Fibroblast of villous mesenchyme (primary cell): Measurements from ENCODE around the gene LRRIQ1. TPM values are rescaled to one million over a fixed set of nuclear protein-coding genes. Genes with fewer than 3 reads are reported as not detected.
"Not testable (repeated sequence)": the region's sequence is repeated elsewhere in the genome, so short reads cannot be mapped to it uniquely, and the experiment has no call there.

Source experiments
- DNase-seq: peaks from one replicate; pipeline ENCODE4 v3.0.0-alpha.2; 2010; ENCODE audit warnings: low read depth
- H3K4me3 ChIP-seq: 2 replicates; pipeline ENCODE4 v1.5.1; 2011; ENCODE audit warnings: low read depth, mild to moderate bottlenecking, low read length
- total RNA-seq: library from RNA; depleted of rRNA; stranded (reverse); fragments of >200 nt; gene quantifications from 2 replicates; pipeline ENCODE4 v1.2.3, GENCODE V29; 2012
- TF ChIP-seq, protein P1 (sequence below): IDR thresholded peaks from 2 replicates; pipeline ENCODE4 v1.5.1; 2012; ENCODE audit warnings: low read depth, mild to moderate bottlenecking, low read length; ENCODE audit not compliant: insufficient read depth

The LRRIQ1 gene
- total RNA-seq, 1 donor = under 0.01 TPM

DNA sequence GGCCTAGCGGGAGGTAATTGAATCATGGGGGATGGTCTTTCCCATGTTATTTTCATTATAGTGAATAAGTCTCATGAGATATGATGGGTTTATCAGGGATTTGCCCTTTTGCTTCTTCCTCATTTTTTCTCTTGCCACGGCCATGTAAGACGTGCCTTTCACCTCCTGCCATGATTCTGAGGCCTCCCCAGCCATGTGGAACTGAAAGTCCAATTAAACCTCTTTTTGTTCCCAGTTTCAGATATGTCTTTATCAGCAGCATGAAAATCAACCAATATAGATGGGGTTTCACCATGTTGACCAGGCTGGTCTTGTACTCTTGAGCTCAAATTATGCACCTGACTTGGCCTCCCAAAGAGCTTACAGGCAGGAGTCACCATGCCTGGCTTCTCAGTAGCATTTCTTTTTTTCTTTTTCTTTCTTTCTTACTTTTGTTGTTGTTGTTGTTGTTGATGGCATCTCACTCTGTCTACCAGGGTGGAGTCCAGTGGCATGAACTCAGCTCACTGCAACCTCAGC, 33.3 kb upstream of the LRRIQ1 start:
- DNase-seq = no peak
- no peak overlapping the region for H3K4me3 ChIP-seq
- TF ChIP-seq, protein P1, sequence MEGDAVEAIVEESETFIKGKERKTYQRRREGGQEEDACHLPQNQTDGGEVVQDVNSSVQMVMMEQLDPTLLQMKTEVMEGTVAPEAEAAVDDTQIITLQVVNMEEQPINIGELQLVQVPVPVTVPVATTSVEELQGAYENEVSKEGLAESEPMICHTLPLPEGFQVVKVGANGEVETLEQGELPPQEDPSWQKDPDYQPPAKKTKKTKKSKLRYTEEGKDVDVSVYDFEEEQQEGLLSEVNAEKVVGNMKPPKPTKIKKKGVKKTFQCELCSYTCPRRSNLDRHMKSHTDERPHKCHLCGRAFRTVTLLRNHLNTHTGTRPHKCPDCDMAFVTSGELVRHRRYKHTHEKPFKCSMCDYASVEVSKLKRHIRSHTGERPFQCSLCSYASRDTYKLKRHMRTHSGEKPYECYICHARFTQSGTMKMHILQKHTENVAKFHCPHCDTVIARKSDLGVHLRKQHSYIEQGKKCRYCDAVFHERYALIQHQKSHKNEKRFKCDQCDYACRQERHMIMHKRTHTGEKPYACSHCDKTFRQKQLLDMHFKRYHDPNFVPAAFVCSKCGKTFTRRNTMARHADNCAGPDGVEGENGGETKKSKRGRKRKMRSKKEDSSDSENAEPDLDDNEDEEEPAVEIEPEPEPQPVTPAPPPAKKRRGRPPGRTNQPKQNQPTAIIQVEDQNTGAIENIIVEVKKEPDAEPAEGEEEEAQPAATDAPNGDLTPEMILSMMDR = no peak

DNA sequence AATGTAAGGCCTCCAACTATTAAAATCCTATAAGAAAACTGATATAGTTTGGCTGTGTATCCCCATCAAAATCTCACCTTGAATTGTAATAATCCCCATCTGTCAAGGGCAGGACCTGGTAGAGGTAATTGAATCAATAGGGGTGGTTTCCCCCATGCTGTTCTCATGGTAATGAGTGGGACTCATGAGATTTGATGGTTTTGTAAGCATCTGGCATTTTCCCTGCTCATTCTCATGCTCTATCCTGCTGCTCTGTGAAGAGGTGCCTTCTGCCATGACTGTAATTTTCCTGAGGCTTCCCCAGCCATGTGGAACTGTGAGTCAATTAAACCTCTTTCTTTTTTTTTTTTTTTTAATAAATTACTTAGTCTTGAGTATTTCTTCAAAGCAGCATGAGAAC, 31.9 kb upstream of the LRRIQ1 start:
- no peak overlapping the region for H3K4me3 ChIP-seq
- TF ChIP-seq, protein P1 = no peak
- no peak for DNase-seq

DNA sequence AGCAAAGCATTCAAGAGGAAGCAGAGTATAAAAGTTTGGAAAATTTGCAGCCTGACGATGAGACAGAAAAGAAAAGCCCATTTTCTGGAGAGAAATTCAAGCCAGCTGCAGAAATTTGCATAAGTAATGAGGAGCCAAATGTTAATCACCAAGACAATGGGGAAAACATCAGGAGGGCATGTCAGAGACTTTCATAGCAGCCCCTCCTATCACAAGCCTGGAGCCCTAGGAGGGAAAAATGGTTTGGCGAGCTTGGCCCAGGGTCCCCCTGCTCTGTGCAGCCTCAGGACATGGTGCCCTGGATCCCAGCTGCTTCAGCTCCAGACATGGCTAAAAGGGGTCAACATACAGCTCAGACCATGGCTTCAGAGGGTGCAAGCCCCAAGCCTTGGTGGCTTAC, 31.1 kb upstream of the LRRIQ1 start:
- H3K4me3 ChIP-seq, DNase-seq: not testable (repeated sequence)

DNA sequence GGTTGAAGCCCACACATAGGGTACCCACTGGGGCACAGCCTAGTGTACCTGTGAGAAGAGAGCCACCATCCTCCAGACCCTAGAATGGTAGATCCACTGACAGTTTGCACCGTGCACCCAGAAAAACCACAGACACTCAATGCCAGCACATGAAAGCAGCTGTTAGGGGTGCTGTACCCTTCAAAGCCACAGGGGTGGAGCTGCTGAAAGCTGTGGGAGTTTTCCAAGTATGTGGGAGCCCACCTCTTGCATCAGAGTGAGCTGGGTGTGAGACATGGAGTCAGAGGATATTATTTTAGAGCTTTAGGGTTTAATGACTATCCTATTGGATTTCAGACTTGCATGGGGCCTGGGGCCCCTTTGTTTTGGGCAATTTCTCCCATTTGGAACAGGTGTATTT, 30.5 kb upstream of the LRRIQ1 start:
- H3K4me3 ChIP-seq = no peak overlapping the region
- no peak for DNase-seq
- TF ChIP-seq, protein P1 = no peak

DNA sequence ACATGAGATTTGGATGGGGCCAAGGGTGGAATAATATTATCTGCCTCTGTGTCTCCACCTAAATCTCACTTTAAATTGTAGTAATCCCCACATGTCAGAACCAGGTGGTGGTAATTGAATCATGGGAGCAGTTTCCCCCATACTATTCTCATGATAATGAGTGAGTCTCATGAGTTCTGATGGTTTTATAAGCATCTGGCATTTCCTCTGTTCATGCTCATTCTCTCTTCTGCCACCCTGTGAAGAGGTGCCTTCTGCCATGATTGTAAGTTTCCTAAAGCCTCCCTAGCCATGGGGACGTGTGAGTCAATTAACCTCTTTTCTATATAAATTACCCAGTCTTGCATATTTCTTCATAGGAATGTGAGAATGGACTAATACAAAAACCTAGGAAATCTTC, 29.9 kb upstream of the LRRIQ1 start:
- TF ChIP-seq, protein P1 = no peak
- H3K4me3 ChIP-seq = no peak overlapping the region
- DNase-seq = no peak

DNA sequence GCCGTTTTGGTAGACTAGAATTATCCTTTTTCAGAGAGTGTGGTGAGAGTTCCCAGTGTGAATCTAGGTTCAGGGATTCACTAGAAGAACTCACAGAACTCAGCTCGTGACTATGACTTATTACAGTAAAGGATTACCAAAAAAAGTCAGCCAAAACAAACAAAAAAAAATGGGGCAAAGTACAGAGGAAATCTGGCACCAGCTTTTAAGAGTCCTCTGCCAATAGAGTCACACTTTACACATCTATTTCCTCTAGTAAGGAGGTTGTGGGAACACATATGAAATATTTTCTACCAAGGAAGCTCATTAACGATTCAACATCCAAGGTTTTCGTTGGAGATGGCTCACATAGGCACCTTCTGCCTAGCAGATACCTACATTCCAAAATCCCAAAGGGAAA, 28.3 kb upstream of the LRRIQ1 start:
- H3K4me3 ChIP-seq = no peak overlapping the region
- TF ChIP-seq, protein P1 = no peak
- no peak for DNase-seq

DNA sequence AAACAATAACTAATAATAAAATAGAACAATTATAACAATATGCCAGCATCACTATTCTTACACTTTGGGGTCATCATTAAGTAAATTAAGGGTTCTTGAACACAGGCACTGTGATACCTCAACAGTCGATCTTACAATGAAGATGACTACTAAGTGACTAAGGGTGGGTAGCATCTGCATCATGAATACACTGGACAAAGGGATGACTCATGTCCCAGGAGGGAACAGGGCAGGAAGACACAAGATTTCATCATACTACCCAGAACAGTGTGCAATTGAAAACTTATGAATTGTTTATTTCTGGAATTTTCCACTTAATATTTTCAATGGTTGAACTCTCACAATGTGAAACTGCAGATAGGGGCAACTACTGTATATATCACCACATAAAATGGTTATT, 19.7 kb upstream of the LRRIQ1 start:
- DNase-seq = peak; percentile 88

More for the DNA sequence above, 19.7 kb upstream of the LRRIQ1 start:
- TF ChIP-seq, protein P1 = no peak
- H3K4me3 ChIP-seq = no peak overlapping the region
